ENCODE results near the gene SYTL3. TPM values are rescaled to one million over a fixed set of nuclear protein-coding genes. Genes with fewer than 3 reads are reported as not detected.
"Not testable (repeated sequence)": the region's sequence is repeated elsewhere in the genome, so short reads cannot be mapped to it uniquely, and the experiment has no call there.

The SYTL3 gene
- total RNA-seq, 5 donors from 2014 or later (not counting 1 experiment from before 2014, with no cell fraction given), result 14.4 to 45.6 (median 22.9) TPM

DNA sequence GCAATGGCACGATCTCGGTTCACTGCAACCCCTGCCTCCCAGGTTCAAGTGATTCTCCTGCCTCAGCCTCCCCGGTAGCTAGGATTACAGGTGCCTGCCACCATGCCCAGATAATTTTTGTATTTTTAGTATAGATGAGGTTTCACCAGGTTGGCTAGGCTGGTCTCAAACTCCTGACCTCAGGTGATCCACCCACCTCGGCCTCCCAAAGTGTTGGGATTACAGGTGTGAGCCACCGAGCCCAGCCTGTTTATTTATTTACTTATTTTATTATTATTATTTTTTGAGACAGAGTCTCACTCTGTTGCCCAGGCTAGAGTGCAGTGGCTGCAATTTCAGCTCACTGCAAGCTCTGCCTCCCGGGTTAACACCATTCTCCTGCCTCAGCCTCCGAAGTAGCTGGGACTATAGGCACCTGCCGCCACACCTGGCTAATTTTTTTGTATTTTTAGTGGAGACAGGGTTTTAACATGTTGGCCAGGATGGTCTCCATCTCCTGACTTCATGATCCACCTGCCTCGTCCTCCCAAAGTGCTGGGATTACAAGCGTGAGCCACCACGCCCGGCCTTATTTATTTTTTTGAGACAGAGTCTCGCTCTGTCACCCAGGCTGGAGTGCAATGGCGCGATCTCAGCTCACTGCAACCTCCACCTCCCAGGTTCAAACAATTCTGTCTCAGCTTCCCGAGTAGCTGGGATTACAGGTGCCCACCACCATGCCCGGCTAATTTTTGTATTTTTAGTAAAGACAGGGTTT lies 2.3 kb downstream of the SYTL3 start:
- H3K4me3 ChIP-seq (ENCODE audit: control insufficient read depth in 1 of 2, extremely low read depth in 1 of 2, low read length in 1 of 2); H3K9me3 ChIP-seq; H3K27me3 Mint-ChIP-seq; H3K27me3 ChIP-seq (replicated peaks in 1 of 2; ENCODE audit: control insufficient read depth in 2 of 2, extremely low read depth in 1 of 2, insufficient read depth in 2 of 2, low read length in 1 of 2); DNase-seq; H3K9me3 Mint-ChIP-seq; ATAC-seq (replicated peaks in 1 of 4); H3K36me3 ChIP-seq (ENCODE audit: control insufficient read depth in 2 of 2, extremely low read depth in 1 of 2, insufficient read depth in 1 of 2, low read length in 1 of 2): not testable (repeated sequence)
- ChIA-PET POLR2A (interaction anchor here (1.0 to 2.0 kb wide), 3 partner anchors 8 to 13 kb away, joined by 3 to 47 read pairs (median 9); partner anchors contain the start of gene DYNLT1 (in 2 of the 2)), CTCF (interaction anchor here in 1 of 2 donors (1.4 to 2.7 kb wide), 3 partner anchors 8 to 39 kb away, joined by 3 to 17 read pairs (median 13); partner anchors contain the start of gene DYNLT1)
- Mint-ChIP-seq H3K36me3 (peaks cover 16% of the 10 kb centered on the region), H3K4me3 (peak overlapping the region; percentile 69 to 79 (median 72)), H3K27ac (peak overlapping the region; percentile 97 to 98), H3K4me1 (peaks cover 69 to 82% (median 73%) of the 10 kb centered on the region in 3 donors)
- Histone ChIP-seq H3K4me1 (ENCODE audit: control insufficient read depth in 1 of 2, extremely low read depth in 1 of 2, insufficient read depth in 2 of 2, low read length in 2 of 2) (peaks cover 43 to 73% of the 10 kb centered on the region in 2 experiments), H3K27ac (ENCODE audit: low read length) (peak overlapping the region; percentile 99)
- WGBS (ENCODE audit: insufficient coverage), result 83% methylated on average over 7 of the region's 17 CpGs

DNA sequence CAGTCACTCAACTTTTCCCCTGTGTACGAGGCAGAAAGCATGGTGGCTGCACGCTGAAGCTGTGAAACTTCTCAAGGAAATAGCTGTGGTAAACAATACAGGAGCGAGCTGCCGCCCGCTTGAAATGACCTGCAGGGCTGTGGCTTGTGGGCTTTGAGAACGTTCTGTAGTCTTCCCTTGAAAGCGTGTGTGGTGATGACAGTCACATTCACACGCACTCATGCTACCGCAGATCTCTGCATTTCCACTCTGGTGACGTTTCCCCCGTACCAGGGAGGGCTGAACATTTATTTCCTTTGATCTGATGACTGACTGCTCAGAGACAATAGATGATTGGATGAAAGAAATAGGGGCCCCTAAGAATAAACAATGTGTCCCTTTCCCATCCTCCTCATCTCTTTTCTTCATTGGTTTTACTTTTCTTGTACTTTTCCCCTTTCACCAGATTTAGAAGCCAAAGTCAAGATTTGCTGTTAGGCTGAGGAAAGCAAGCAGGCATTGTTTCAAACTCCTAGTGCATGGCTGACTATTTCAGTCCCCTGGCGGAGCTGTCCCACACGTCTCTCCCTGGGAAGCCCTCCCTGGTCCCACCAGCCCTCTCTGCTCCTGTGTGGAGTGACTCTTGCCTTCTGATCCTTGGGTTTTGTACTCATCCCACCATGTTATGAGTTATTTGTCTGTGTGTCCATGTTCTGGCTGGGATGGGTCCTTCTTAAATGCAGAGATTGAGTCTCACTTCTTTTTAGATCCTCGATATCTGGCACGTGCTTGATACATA lies 3.9 kb downstream of the SYTL3 start:
- no peaks in the 10 kb centered on the region for H3K27me3 Mint-ChIP-seq
- 24% methylated on average over 10 of the region's 15 CpGs for WGBS (ENCODE audit: insufficient coverage)
- peak overlapping the region; percentile 97 to 98 for H3K27ac Mint-ChIP-seq
- H3K9me3 Mint-ChIP-seq, result no peaks in the 10 kb centered on the region
- peak overlapping the region; percentile 99 for H3K27ac ChIP-seq (ENCODE audit: low read length)
- H3K36me3 Mint-ChIP-seq, result peaks cover 16% of the 10 kb centered on the region
- ATAC-seq (replicated peaks in 1 of 4) (peak; percentile 79 to 90 (median 89)), DNase-seq (peak; percentile 66 to 99 (median 92))
- H3K36me3 ChIP-seq (ENCODE audit: control insufficient read depth in 2 of 2, extremely low read depth in 1 of 2, insufficient read depth in 1 of 2, low read length in 1 of 2), result peaks cover 0 to 8% of the 10 kb centered on the region in 2 donors
- no peaks in the 10 kb centered on the region for H3K27me3 ChIP-seq (replicated peaks in 1 of 2; ENCODE audit: control insufficient read depth in 2 of 2, extremely low read depth in 1 of 2, insufficient read depth in 2 of 2, low read length in 1 of 2)
- H3K4me1 Mint-ChIP-seq, result peaks cover 66 to 79% (median 70%) of the 10 kb centered on the region in 3 donors
- peak overlapping the region; percentile 69 to 79 (median 72) for H3K4me3 Mint-ChIP-seq
- POLR2A ChIA-PET, result interaction anchor here (0.7 to 2.0 kb wide), 14 partner anchors 8 to 388 kb away, joined by 3 to 47 read pairs (median 4); partner anchors contain the start of gene DYNLT1 (in 2 of the 2)
- CTCF ChIA-PET, result interaction anchor here in 1 of 2 donors (0.6 to 1.4 kb wide), 10 partner anchors 9 to 805 kb away, joined by 3 to 13 read pairs (median 4); partner anchors contain the start of gene DYNLT1
- no peaks in the 10 kb centered on the region for H3K9me3 ChIP-seq
- H3K4me1 ChIP-seq (ENCODE audit: control insufficient read depth in 1 of 2, extremely low read depth in 1 of 2, insufficient read depth in 2 of 2, low read length in 2 of 2), result peaks cover 43 to 72% of the 10 kb centered on the region in 2 experiments
- H3K4me3 ChIP-seq (ENCODE audit: control insufficient read depth in 1 of 2, extremely low read depth in 1 of 2, low read length in 1 of 2), result peak overlapping the region in 1 of 2 donors; percentile 32

DNA sequence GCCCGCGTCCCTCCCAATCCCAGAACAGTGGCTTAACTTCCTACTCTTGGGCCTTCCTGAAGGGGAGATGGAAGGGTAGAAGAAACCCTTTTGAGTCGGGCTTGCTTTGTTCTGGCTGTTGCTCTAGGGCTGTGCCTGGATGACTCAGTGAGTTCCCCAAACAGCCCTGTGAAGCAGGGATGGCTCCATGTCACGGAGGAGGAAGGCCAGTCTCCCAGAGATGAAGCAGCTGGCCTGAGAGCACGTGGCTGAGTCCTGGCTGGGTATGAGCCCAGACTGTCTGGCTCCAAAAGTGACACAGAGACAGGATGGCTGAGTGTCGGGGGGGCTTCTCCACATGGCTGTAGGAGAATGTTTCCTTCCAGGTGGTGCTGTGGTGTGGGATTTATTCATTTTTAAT lies 4.6 kb downstream of the SYTL3 start:
- H3K4me3 Mint-ChIP-seq, result peak overlapping the region; percentile 18 to 72 (median 69)
- H3K27ac Mint-ChIP-seq, result peak overlapping the region; percentile 97 to 98
- peaks cover 0 to 10% of the 10 kb centered on the region in 2 donors for H3K36me3 ChIP-seq (ENCODE audit: control insufficient read depth in 2 of 2, extremely low read depth in 1 of 2, insufficient read depth in 1 of 2, low read length in 1 of 2)
- no peaks in the 10 kb centered on the region for H3K27me3 Mint-ChIP-seq
- H3K9me3 ChIP-seq, result no peaks in the 10 kb centered on the region
- peak overlapping the region; percentile 99 for H3K27ac ChIP-seq (ENCODE audit: low read length)
- WGBS (ENCODE audit: insufficient coverage), result 91% methylated on average over 4 of the region's 6 CpGs
- DNase-seq (no peak), ATAC-seq (replicated peaks in 1 of 4) (no peak)
- H3K27me3 ChIP-seq (replicated peaks in 1 of 2; ENCODE audit: control insufficient read depth in 2 of 2, extremely low read depth in 1 of 2, insufficient read depth in 2 of 2, low read length in 1 of 2), result no peaks in the 10 kb centered on the region
- H3K9me3 Mint-ChIP-seq, result no peaks in the 10 kb centered on the region
- peaks cover 38 to 65% of the 10 kb centered on the region in 2 experiments for H3K4me1 ChIP-seq (ENCODE audit: control insufficient read depth in 1 of 2, extremely low read depth in 1 of 2, insufficient read depth in 2 of 2, low read length in 2 of 2)
- POLR2A ChIA-PET, result interaction anchor here (0.5 to 2.0 kb wide), 4 partner anchors 10 to 388 kb away, joined by 3 to 47 read pairs (median 6); partner anchors contain the start of gene DYNLT1 (in 2 of the 2)
- CTCF ChIA-PET, result interaction anchor here (0.5 to 1.0 kb wide), 2 partner anchors 37 to 201 kb away, joined by 4 read pairs; no protein-coding TSS in a partner anchor
- peaks cover 19% of the 10 kb centered on the region for H3K36me3 Mint-ChIP-seq
- peak overlapping the region in 1 of 2 donors; percentile 32 for H3K4me3 ChIP-seq (ENCODE audit: control insufficient read depth in 1 of 2, extremely low read depth in 1 of 2, low read length in 1 of 2)
- peaks cover 61 to 76% (median 67%) of the 10 kb centered on the region in 3 donors for H3K4me1 Mint-ChIP-seq

DNA sequence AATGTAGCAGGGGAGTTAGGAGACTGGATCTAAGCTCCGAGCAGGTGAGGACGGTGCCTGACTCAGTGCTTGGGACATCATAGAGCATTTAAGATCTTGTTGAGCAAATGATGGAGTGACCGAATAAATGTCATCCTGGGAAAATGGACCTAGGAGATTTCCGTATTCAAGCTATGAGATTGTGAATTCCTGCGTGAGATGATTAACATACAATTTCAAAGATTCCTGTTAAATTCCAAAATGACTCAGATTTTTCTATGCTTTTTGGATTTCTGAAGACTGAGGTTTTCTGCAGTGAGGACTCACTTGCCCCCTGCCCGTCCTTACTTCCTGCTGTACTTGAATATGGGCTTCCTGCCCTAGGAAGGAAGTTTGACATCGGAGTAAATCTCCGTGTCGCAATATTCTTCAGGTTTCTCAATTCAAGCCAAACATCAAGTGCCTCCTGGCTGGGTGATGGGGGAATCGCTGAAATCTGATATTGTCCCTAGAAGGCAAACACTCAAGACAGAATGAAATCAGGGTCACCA lies 5.2 kb downstream of the SYTL3 start:
- H3K4me3 ChIP-seq (ENCODE audit: control insufficient read depth in 1 of 2, extremely low read depth in 1 of 2, low read length in 1 of 2), result no peak overlapping the region
- H3K4me3 Mint-ChIP-seq, result peak overlapping the region; percentile 18 to 72 (median 48)
- peaks cover 34 to 63% of the 10 kb centered on the region in 2 experiments for H3K4me1 ChIP-seq (ENCODE audit: control insufficient read depth in 1 of 2, extremely low read depth in 1 of 2, insufficient read depth in 2 of 2, low read length in 2 of 2)
- ATAC-seq (replicated peaks in 1 of 4), result no peak
- no peaks in the 10 kb centered on the region for H3K27me3 Mint-ChIP-seq
- no peaks in the 10 kb centered on the region for H3K9me3 Mint-ChIP-seq
- peaks cover 19% of the 10 kb centered on the region for H3K36me3 Mint-ChIP-seq
- H3K27ac Mint-ChIP-seq, result peak overlapping the region; percentile 97 to 98
- ChIA-PET POLR2A (interaction anchor here (0.5 to 1.8 kb wide), 4 partner anchors 11 to 217 kb away, joined by 3 to 7 read pairs (median 4); partner anchors contain the start of gene DYNLT1 (in 1 of the 2)), CTCF (interaction anchor here (0.5 to 1.0 kb wide), 2 partner anchors 36 to 202 kb away, joined by 4 read pairs; no protein-coding TSS in a partner anchor)
- DNase-seq, result peak in 2 of 35 experiments; percentile 30 to 55
- H3K27ac ChIP-seq (ENCODE audit: low read length), result peak overlapping the region; percentile 99
- WGBS (ENCODE audit: insufficient coverage), result 90% methylated on average over 2 of the region's 10 CpGs
- peaks cover 61 to 75% (median 67%) of the 10 kb centered on the region in 3 donors for H3K4me1 Mint-ChIP-seq
- H3K9me3 ChIP-seq, result no peaks in the 10 kb centered on the region
- no peaks in the 10 kb centered on the region for H3K27me3 ChIP-seq (replicated peaks in 1 of 2; ENCODE audit: control insufficient read depth in 2 of 2, extremely low read depth in 1 of 2, insufficient read depth in 2 of 2, low read length in 1 of 2)
- peaks cover 0 to 10% of the 10 kb centered on the region in 2 donors for H3K36me3 ChIP-seq (ENCODE audit: control insufficient read depth in 2 of 2, extremely low read depth in 1 of 2, insufficient read depth in 1 of 2, low read length in 1 of 2)

DNA sequence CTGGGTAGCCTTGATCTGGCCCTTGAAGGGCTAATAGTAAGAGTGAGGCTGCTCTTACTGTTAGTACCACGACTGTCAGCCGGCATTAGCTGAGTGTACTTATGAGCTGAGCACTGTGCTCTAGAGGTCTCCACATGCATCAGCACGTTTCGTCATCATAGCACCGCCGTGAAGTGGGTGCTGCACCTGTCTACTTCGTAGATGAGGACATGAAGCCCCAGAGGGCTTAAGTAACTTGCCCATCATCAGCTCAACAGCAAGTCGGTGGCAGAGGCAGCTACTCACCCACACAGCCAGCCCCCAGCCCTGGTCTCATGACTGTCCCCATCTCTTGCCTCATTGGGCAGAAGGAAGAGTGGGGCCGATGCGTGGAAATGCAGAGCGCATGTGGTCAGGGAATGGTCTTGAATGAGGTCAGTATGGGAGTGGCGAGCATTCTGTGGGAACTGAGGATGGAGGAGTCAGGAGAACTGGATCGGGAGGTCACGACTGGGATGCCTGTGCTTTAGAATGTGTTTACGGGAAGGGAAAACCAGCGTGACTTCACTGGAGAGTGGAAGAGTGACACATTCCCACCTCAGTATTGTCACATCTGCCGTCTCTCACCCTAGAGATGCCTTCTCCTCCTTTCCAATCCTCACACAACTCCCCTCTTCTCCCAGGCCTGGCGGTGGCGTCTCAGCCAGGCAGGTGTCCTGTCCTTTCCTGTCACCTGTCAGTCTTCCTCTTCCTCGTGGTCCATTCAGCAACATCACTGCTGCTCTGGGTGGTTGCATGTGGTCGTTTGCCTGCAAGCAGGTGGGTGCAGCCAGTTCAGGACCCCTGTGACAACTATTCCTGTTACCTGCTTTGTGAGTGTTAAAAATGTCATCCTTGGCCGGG lies 6.0 kb downstream of the SYTL3 start:
- Mint-ChIP-seq H3K27ac (peak overlapping the region; percentile 97 to 98), H3K9me3 (no peaks in the 10 kb centered on the region), H3K36me3 (peaks cover 19% of the 10 kb centered on the region), H3K4me1 (peaks cover 62 to 77% (median 71%) of the 10 kb centered on the region in 3 donors), H3K27me3 (no peaks in the 10 kb centered on the region), H3K4me3 (peak overlapping the region; percentile 18 to 72 (median 48))
- no peaks in the 10 kb centered on the region for H3K9me3 ChIP-seq
- H3K4me3 ChIP-seq (ENCODE audit: control insufficient read depth in 1 of 2, extremely low read depth in 1 of 2, low read length in 1 of 2), result no peak overlapping the region
- POLR2A ChIA-PET, result interaction anchor here (0.5 to 1.8 kb wide), 4 partner anchors 12 to 306 kb away, joined by 3 to 6 read pairs (median 3); partner anchors contain the start of gene DYNLT1 (in 1 of the 2)
- no peaks in the 10 kb centered on the region for H3K27me3 ChIP-seq (replicated peaks in 1 of 2; ENCODE audit: control insufficient read depth in 2 of 2, extremely low read depth in 1 of 2, insufficient read depth in 2 of 2, low read length in 1 of 2)
- H3K36me3 ChIP-seq (ENCODE audit: control insufficient read depth in 2 of 2, extremely low read depth in 1 of 2, insufficient read depth in 1 of 2, low read length in 1 of 2), result peaks cover 0 to 10% of the 10 kb centered on the region in 2 donors
- peaks cover 37 to 66% of the 10 kb centered on the region in 2 experiments for H3K4me1 ChIP-seq (ENCODE audit: control insufficient read depth in 1 of 2, extremely low read depth in 1 of 2, insufficient read depth in 2 of 2, low read length in 2 of 2)
- no peak for DNase-seq
- no peak for ATAC-seq (replicated peaks in 1 of 4)
- 89% methylated on average over 16 of the region's 22 CpGs for WGBS (ENCODE audit: insufficient coverage)
- H3K27ac ChIP-seq (ENCODE audit: low read length), result peak overlapping the region; percentile 99
- CTCF ChIA-PET, result no interaction called here

Measured in T-cell (primary cell).